Keratinocyte (primary cell): ENCODE results near the gene GRAMD1B. TPM values are rescaled to one million over a fixed set of nuclear protein-coding genes. Genes with fewer than 3 reads are reported as not detected.
"Not testable (repeated sequence)": the region's sequence is repeated elsewhere in the genome, so short reads cannot be mapped to it uniquely, and the experiment has no call there.

ENCODE experiments used
- DNase-seq: peaks from one replicate; pipeline ENCODE4 v3.0.0-alpha.2; 2011; ENCODE audit warnings: low read depth, missing footprints, low spot score
- FAIRE-seq: peaks from 2 replicates; lab custom pipeline; 2011; peaks lifted over from hg19 to GRCh38; lab: Jason Lieb, UNC
- H2AFZ ChIP-seq: 2 replicates; pipeline ENCODE4 v1.6.0; 2012; ENCODE audit warnings: low read length, control low read depth, inconsistent platforms; ENCODE audit not compliant: control insufficient read depth
- H3K27ac ChIP-seq: 2 replicates; pipeline ENCODE4 v1.5.1; 2011; ENCODE audit warnings: low read length; ENCODE audit not compliant: control insufficient read depth, insufficient read depth
- H3K27me3 ChIP-seq: 3 replicates; pipeline ENCODE4 v1.6.0; 2011; ENCODE audit warnings: low read length; ENCODE audit not compliant: control insufficient read depth, insufficient read depth; ENCODE audit errors: extremely low read depth
- H3K36me3 ChIP-seq, 2 experiments: 2 replicates in 1 of 2; 3 replicates in 1 of 2; pipeline ENCODE4 v1.5.1; 2011; ENCODE audit warnings: low read length in 2 of 2, mild to moderate bottlenecking in 1 of 2; ENCODE audit not compliant: control insufficient read depth in 2 of 2, insufficient read depth in 2 of 2; ENCODE audit errors: extremely low read depth in 1 of 2
- H3K4me1 ChIP-seq: 3 replicates; pipeline ENCODE4 v1.5.1; 2011; ENCODE audit warnings: low read length; ENCODE audit not compliant: control insufficient read depth, insufficient read depth; ENCODE audit errors: extremely low read depth
- H3K4me2 ChIP-seq: 3 replicates; pipeline ENCODE4 v1.6.0; 2011; ENCODE audit warnings: low read depth, low read length; ENCODE audit not compliant: control insufficient read depth, insufficient read depth; ENCODE audit errors: extremely low read depth
- H3K4me3 ChIP-seq, 3 experiments: fragments of 200-600 bp in 1 of 3; sonication (generic) in 1 of 3; 2 replicates in 2 of 3; 3 replicates in 1 of 3; pipeline ENCODE4 v1.5.1; 2011 to 2016; ENCODE audit warnings: low read length in 3 of 3, mild to moderate bottlenecking in 3 of 3, control low read depth in 2 of 3, inconsistent platforms in 1 of 3, low read depth in 1 of 3, mixed read lengths in 1 of 3, mixed run types in 1 of 3, moderate library complexity in 1 of 3; ENCODE audit not compliant: control insufficient read depth in 2 of 3, insufficient read depth in 2 of 3; ENCODE audit errors: extremely low read depth in 1 of 3
- H3K79me2 ChIP-seq: 2 replicates; pipeline ENCODE4 v1.6.0; 2012; ENCODE audit warnings: low read length; ENCODE audit not compliant: control insufficient read depth, insufficient read depth
- H3K9ac ChIP-seq: 3 replicates; pipeline ENCODE4 v1.6.0; 2011; ENCODE audit warnings: low read length; ENCODE audit not compliant: control insufficient read depth, insufficient read depth; ENCODE audit errors: extremely low read depth
- H3K9me1 ChIP-seq: 3 replicates; pipeline ENCODE4 v1.6.0; 2011; ENCODE audit warnings: low read length; ENCODE audit not compliant: control insufficient read depth, insufficient read depth; ENCODE audit errors: extremely low read depth
- H3K9me3 ChIP-seq: 2 replicates; pipeline ENCODE4 v1.5.1; 2012; ENCODE audit warnings: low read depth, low read length; ENCODE audit not compliant: control insufficient read depth
- H4K20me1 ChIP-seq: 3 replicates; pipeline ENCODE4 v1.6.0; 2011; ENCODE audit warnings: low read length; ENCODE audit not compliant: control insufficient read depth, insufficient read depth; ENCODE audit errors: extremely low read depth
- CTCF ChIP-seq, 3 experiments: IDR thresholded peaks in 1 of 3; conservative IDR thresholded peaks in 1 of 3; optimal IDR thresholded peaks in 1 of 3; 2 replicates in 2 of 3; 3 replicates in 1 of 3; pipeline versions ENCODE3 to v1.5.1; 2011; ENCODE audit warnings: low read length in 3 of 3, mild to moderate bottlenecking in 3 of 3, moderate library complexity in 2 of 3, control low read depth in 1 of 3, inconsistent platforms in 1 of 3; ENCODE audit not compliant: insufficient read depth in 2 of 3; ENCODE audit errors: extremely low read depth in 1 of 3
- EZH2 ChIP-seq: IDR thresholded peaks from one replicate; pipeline ENCODE4 v1.6.1; 2012; ENCODE audit warnings: inconsistent platforms, mild to moderate bottlenecking, low read length, moderate library complexity
- dilution Hi-C: fragments of 300-500 bp; cut with MboI; formaldehyde crosslinking; loops from one replicate; pipeline ENCODE4 v1.7.0; 2020; ENCODE audit warnings: low sequenced_read_pairs; ENCODE audit not compliant: extremely low pct_ligation_motif_present
- polyA plus RNA-seq, 5 experiments: library from polyadenylated mRNA; depleted of rRNA in 3 of 5; stranded (reverse) in 3 of 5; stranded (forward) in 1 of 5; unstranded in 1 of 5; fragments of >200 nt; gene quantifications; 1 replicate in 1 of 5; 2 replicates in 3 of 5; 3 replicates in 1 of 5; pipeline versions ENCODE4 v1.2.1 to v1.2.3, GENCODE V29; 2011 to 2012; ENCODE audit warnings: missing spikeins in 2 of 5, low read depth in 1 of 5, low replicate concordance in 1 of 5

The GRAMD1B gene
- polyA plus RNA-seq, 1 donor (not counting 4 experiments of a cell fraction or from before 2014, with no cell fraction given) = 0.04 TPM

DNA sequence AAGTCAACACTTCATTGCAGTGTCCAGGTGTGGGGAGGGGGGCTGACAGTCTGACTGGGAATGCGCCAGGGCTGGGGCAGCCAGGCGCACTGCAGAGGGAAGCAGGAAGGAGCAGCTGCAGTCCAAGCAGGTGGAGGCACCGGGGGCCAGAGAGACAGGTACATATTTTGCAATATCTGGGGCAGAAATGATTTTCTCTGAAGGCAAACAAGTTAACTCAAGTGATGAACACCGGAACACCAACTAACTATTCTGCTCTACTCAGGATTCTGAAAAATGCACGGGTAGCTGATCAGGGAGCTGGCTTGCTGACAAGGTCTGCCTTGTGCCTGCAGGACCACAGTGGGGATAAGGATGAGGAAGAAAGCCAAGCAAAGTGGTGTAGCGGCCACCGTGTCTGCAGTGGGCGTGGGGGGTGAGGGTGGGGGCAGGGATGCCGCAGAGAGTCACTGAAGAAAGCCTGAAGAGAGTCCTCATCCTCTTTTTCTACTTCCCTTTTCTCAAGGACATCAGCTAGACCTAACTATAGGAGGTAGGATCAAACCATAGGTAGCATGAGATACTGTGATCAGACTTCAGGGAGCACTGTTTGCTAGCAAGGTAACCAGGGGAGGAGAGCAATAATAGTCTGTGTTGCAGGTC, 141.0 kb downstream of the GRAMD1B start:
- H4K20me1 ChIP-seq = no peaks in the 10 kb centered on the region
- H3K36me3 ChIP-seq = no peaks in the 10 kb centered on the region
- FAIRE-seq (no peak), DNase-seq (no peak)
- H3K9ac ChIP-seq = no peak overlapping the region
- no peaks in the 10 kb centered on the region for H3K79me2 ChIP-seq
- dilution Hi-C loops = no loop called here
- H3K27me3 ChIP-seq = peaks cover 12% of the 10 kb centered on the region
- no peaks in the 10 kb centered on the region for H3K4me1 ChIP-seq
- no peaks in the 10 kb centered on the region for H3K9me3 ChIP-seq
- TF ChIP-seq CTCF (optimal IDR thresholded peaks at IDR 0.05 in 1 of 3, IDR thresholded peaks at IDR 0.05 in 1 of 3, conservative IDR thresholded peaks at IDR 0.05 in 1 of 3; ENCODE audit: extremely low read depth in 1 of 3, insufficient read depth in 2 of 3, low read length in 3 of 3) (no peak), EZH2 (no peak)
- no peak overlapping the region for H3K4me3 ChIP-seq
- H2AFZ ChIP-seq = no peak overlapping the region
- no peak overlapping the region for H3K4me2 ChIP-seq
- no peak overlapping the region for H3K27ac ChIP-seq
- no peaks in the 10 kb centered on the region for H3K9me1 ChIP-seq

DNA sequence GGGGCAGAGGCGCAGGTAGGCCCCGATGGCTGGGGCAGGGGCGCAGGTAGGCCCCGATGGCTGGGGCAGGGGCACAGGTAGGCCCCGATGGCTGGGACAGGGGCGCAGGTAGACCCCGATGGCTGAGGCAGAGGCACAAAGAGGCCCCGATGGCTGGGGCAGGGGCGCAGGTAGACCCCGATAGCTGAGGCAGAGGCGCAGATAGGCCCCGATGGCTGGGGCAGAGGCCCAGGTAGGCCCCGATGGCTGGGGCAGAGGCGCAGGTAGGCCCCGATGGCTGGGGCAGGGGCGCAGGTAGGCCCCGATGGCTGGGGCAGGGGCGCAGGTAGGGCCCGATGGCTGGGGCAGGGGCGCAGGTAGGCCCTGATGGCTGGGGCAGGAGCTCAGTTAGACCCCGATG, 142.7 kb downstream of the GRAMD1B start:
- H3K9ac ChIP-seq, H3K9me3 ChIP-seq, dilution Hi-C loops, DNase-seq, H3K27ac ChIP-seq, H2AFZ ChIP-seq, FAIRE-seq, H3K9me1 ChIP-seq, H3K4me1 ChIP-seq, H3K36me3 ChIP-seq, H3K79me2 ChIP-seq, H4K20me1 ChIP-seq, H3K4me3 ChIP-seq, H3K4me2 ChIP-seq, H3K27me3 ChIP-seq: not testable (repeated sequence)

GRCh38 chr11:123573286-123573685, 143.2 kb downstream of the GRAMD1B start:
- TF ChIP-seq EZH2 = no peak
- no peak for TF ChIP-seq CTCF (optimal IDR thresholded peaks at IDR 0.05 in 1 of 3, IDR thresholded peaks at IDR 0.05 in 1 of 3, conservative IDR thresholded peaks at IDR 0.05 in 1 of 3; ENCODE audit: extremely low read depth in 1 of 3, insufficient read depth in 2 of 3, low read length in 3 of 3)
- Histone ChIP-seq H3K27ac (no peak overlapping the region), H3K4me2 (no peak overlapping the region), H3K4me3 (no peak overlapping the region), H2AFZ (no peak overlapping the region), H3K9ac (no peak overlapping the region), H3K9me3 (no peaks in the 10 kb centered on the region), H4K20me1 (no peaks in the 10 kb centered on the region), H3K27me3 (peaks cover 5% of the 10 kb centered on the region), H3K4me1 (no peaks in the 10 kb centered on the region), H3K79me2 (no peaks in the 10 kb centered on the region), H3K9me1 (no peaks in the 10 kb centered on the region), H3K36me3 (no peaks in the 10 kb centered on the region)
- dilution Hi-C loops = no loop called here
- DNase-seq (no peak), FAIRE-seq (no peak)
